Measurements from ENCODE around the gene DHODH. TPM values are rescaled to one million over a fixed set of nuclear protein-coding genes. Genes with fewer than 3 reads are reported as not detected.

The DHODH gene
- total and polyA plus RNA-seq, 2 of the 13 experiments (the other 11 are each of a cell fraction or from before 2014, with no cell fraction given) = 10.7 to 16.4 TPM

- TF ChIP-seq THAP9 (CRISPR knock-in tag; IDR thresholded peaks at IDR 0.05; ENCODE audit: borderline replicate concordance) (no peak), NCOA5 (CRISPR knock-in tag; IDR thresholded peaks at IDR 0.05) (no peak), SMYD3 (CRISPR knock-in tag; IDR thresholded peaks at IDR 0.05) (0 out of 2 replicates have a peak, but pooled peaks have one; percentile 29), MED1 (CRISPR knock-in tag; IDR thresholded peaks at IDR 0.05) (peak; percentile 89), ADNP (CRISPR knock-in tag; IDR thresholded peaks at IDR 0.05) (no peak), FOXO1 (CRISPR knock-in tag; IDR thresholded peaks at IDR 0.05) (peak; percentile 96), IRF1 (CRISPR knock-in tag; IDR thresholded peaks at IDR 0.05; ENCODE audit: low read depth) (no peak), RBAK (CRISPR knock-in tag; IDR thresholded peaks at IDR 0.05) (no peak), SNAI1 (CRISPR knock-in tag; IDR thresholded peaks at IDR 0.05; ENCODE audit: borderline replicate concordance) (no peak), ARNTL (CRISPR knock-in tag; IDR thresholded peaks at IDR 0.05) (no peak), KLF13 (CRISPR knock-in tag; IDR thresholded peaks at IDR 0.05) (no peak), ZNF576 (CRISPR knock-in tag; IDR thresholded peaks at IDR 0.05) (no peak), NFIC (IDR thresholded peaks at IDR 0.05; ENCODE audit: low read length) (0 out of 2 replicates have a peak, but pooled peaks have one; percentile 28), PHB2 (IDR thresholded peaks at IDR 0.05; ENCODE audit: partially characterized antibody) (no peak), DBP (CRISPR knock-in tag; IDR thresholded peaks at IDR 0.05; ENCODE audit: not compliant biosample characterization) (no peak), E2F2 (CRISPR knock-in tag; IDR thresholded peaks at IDR 0.05; ENCODE audit: borderline replicate concordance) (peak; percentile 71; the same call in 1 of the 2 replicates)
- TF ChIP-seq, protein P1, sequence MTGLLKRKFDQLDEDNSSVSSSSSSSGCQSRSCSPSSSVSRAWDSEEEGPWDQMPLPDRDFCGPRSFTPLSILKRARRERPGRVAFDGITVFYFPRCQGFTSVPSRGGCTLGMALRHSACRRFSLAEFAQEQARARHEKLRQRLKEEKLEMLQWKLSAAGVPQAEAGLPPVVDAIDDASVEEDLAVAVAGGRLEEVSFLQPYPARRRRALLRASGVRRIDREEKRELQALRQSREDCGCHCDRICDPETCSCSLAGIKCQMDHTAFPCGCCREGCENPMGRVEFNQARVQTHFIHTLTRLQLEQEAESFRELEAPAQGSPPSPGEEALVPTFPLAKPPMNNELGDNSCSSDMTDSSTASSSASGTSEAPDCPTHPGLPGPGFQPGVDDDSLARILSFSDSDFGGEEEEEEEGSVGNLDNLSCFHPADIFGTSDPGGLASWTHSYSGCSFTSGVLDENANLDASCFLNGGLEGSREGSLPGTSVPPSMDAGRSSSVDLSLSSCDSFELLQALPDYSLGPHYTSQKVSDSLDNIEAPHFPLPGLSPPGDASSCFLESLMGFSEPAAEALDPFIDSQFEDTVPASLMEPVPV (CRISPR knock-in tag; IDR thresholded peaks at IDR 0.05) = no peak
- TF ChIP-seq, protein P2, sequence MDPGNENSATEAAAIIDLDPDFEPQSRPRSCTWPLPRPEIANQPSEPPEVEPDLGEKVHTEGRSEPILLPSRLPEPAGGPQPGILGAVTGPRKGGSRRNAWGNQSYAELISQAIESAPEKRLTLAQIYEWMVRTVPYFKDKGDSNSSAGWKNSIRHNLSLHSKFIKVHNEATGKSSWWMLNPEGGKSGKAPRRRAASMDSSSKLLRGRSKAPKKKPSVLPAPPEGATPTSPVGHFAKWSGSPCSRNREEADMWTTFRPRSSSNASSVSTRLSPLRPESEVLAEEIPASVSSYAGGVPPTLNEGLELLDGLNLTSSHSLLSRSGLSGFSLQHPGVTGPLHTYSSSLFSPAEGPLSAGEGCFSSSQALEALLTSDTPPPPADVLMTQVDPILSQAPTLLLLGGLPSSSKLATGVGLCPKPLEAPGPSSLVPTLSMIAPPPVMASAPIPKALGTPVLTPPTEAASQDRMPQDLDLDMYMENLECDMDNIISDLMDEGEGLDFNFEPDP (CRISPR knock-in tag; conservative IDR thresholded peaks at IDR 0.05) = no peak
Measured at GRCh38 chr16:72072514-72073342, 64.2 kb downstream of the DHODH start (continued).
